WTC11 (cell line): ENCODE data around the gene LRTM1. TPM values are rescaled to one million over a fixed set of nuclear protein-coding genes. Genes with fewer than 3 reads are reported as not detected.

Experiments
- ATAC-seq: fragments of 200-7000 bp; cut with Tn5 transposase; 2 replicates; pipeline ENCODE4 v1.10.0; 2021; ENCODE audit warnings: mild to moderate bottlenecking, moderate library complexity
- Bru-seq: library from RNA; stranded (reverse); fragments of 400-500 nt; gene quantifications from one replicate; lab custom pipeline; 2021; lab: Mats Ljungman, UMichigan
- CTCF ChIA-PET: fragments of 300-600 bp; sonication (Branson Sonifier 250); formaldehyde crosslinking; loops from one replicate; lab custom pipeline; 2021; ENCODE audit warnings: antibody characterized with exemption; lab: Charles Lee
- POLR2A ChIA-PET: fragments of 350-600 bp; sonication (Branson Sonifier 250); formaldehyde crosslinking; loops from one replicate; lab custom pipeline; 2021; ENCODE audit warnings: antibody characterized with exemption; lab: Charles Lee
- DNase-seq: peaks from one replicate; pipeline ENCODE4 v3.0.0; 2021; ENCODE audit warnings: low spot score
- H3K27ac Mint-ChIP-seq: 2 replicates; pipeline ENCODE4 v1.8.0; 2021; ENCODE audit warnings: mixed read lengths
- H3K27me3 Mint-ChIP-seq: 2 replicates; pipeline ENCODE4 v1.8.0; 2021; ENCODE audit warnings: low read depth, mild to moderate bottlenecking, moderate library complexity, mixed read lengths
- H3K36me3 Mint-ChIP-seq: 2 replicates; pipeline ENCODE4 v1.8.0; 2021; ENCODE audit warnings: mixed read lengths
- H3K4me1 Mint-ChIP-seq: 2 replicates; pipeline ENCODE4 v1.8.0; 2022; ENCODE audit warnings: mixed read lengths
- H3K4me3 Mint-ChIP-seq: 2 replicates; pipeline ENCODE4 v1.8.0; 2021; ENCODE audit warnings: mild to moderate bottlenecking, moderate library complexity, mixed read lengths
- H3K9me3 Mint-ChIP-seq: 2 replicates; pipeline ENCODE4 v1.8.0; 2021; ENCODE audit warnings: mixed read lengths
- ATF1 ChIP-seq: sonication (generic); formaldehyde crosslinking; IDR thresholded peaks from 2 replicates; pipeline ENCODE4 v1.8.1; 2023; ENCODE audit warnings: mild to moderate bottlenecking, moderate library complexity, missing genetic modification reagents
- CBFB ChIP-seq: sonication (generic); formaldehyde crosslinking; IDR thresholded peaks from 2 replicates; pipeline ENCODE4 v1.8.1; 2022; ENCODE audit warnings: mild to moderate bottlenecking, low read depth, missing genetic modification reagents
- FOXK1 ChIP-seq: sonication (generic); formaldehyde crosslinking; IDR thresholded peaks from 2 replicates; pipeline ENCODE4 v1.8.0; 2022; ENCODE audit warnings: mild to moderate bottlenecking, moderate library complexity, missing genetic modification reagents
- FOXP4 ChIP-seq: sonication (generic); formaldehyde crosslinking; IDR thresholded peaks from 2 replicates; pipeline ENCODE4 v1.8.0; 2022; ENCODE audit warnings: mild to moderate bottlenecking, missing genetic modification reagents
- GABPB1 ChIP-seq: sonication (generic); formaldehyde crosslinking; IDR thresholded peaks from 2 replicates; pipeline ENCODE4 v1.8.1; 2023; ENCODE audit warnings: mild to moderate bottlenecking, missing genetic modification reagents
- JAZF1 ChIP-seq: fragments of 250-450 bp; sonication (Bioruptor Pico); IDR thresholded peaks from 2 replicates; pipeline ENCODE4 v1.9.0; 2021; ENCODE audit warnings: moderate library complexity, mild to moderate bottlenecking, inconsistent platforms
- MXD4 ChIP-seq: fragments of 250-450 bp; sonication (Bioruptor Pico); IDR thresholded peaks from 2 replicates; pipeline ENCODE4 v1.8.0; 2021; ENCODE audit warnings: mild to moderate bottlenecking, moderate library complexity, borderline replicate concordance
- PRRX2 ChIP-seq: fragments of 250-450 bp; sonication (Bioruptor Pico); IDR thresholded peaks from 2 replicates; pipeline ENCODE4 v1.8.0; 2021; ENCODE audit warnings: mild to moderate bottlenecking
- ZNF263 ChIP-seq: sonication (generic); formaldehyde crosslinking; IDR thresholded peaks from 2 replicates; pipeline ENCODE4 v1.8.1; 2022; ENCODE audit warnings: low read depth, mild to moderate bottlenecking, moderate library complexity, missing genetic modification reagents
- ZNF317 ChIP-seq: sonication (generic); formaldehyde crosslinking; IDR thresholded peaks from 2 replicates; pipeline ENCODE4 v1.8.1; 2023; ENCODE audit warnings: low read depth, mild to moderate bottlenecking, moderate library complexity, missing genetic modification reagents, borderline replicate concordance
- ZSCAN18 ChIP-seq: fragments of 250-450 bp; sonication (Bioruptor Pico); IDR thresholded peaks from 2 replicates; pipeline ENCODE4 v2.1.2; 2022; ENCODE audit warnings: mild to moderate bottlenecking, moderate library complexity
- long read RNA-seq, 3 experiments: library from RNA in 1 of 3; library from capped mRNA in 1 of 3; library from polyadenylated mRNA in 1 of 3; unstranded in 2 of 3; stranded (forward) in 1 of 3; transcript quantifications; one replicate each; pipeline ENCODE4 v2.0.0, GENCODE V29; 2021
- total RNA-seq: library from RNA; stranded (reverse); gene quantifications from 3 replicates; pipeline ENCODE4 v1.2.3, GENCODE V29; 2021
- TF ChIP-seq, protein P1 (sequence below): sonication (generic); formaldehyde crosslinking; IDR thresholded peaks from 2 replicates; pipeline ENCODE4 v1.8.1; 2023; ENCODE audit warnings: mild to moderate bottlenecking, missing genetic modification reagents, borderline replicate concordance
- TF ChIP-seq, protein P2 (sequence below): fragments of 250-450 bp; sonication (Bioruptor Pico); IDR thresholded peaks from 2 replicates; pipeline ENCODE4 v1.8.0; 2021; ENCODE audit warnings: mild to moderate bottlenecking
- TF ChIP-seq, protein P3 (sequence below): sonication (generic); formaldehyde crosslinking; IDR thresholded peaks from 2 replicates; pipeline ENCODE4 v1.8.0; 2022; ENCODE audit warnings: mild to moderate bottlenecking, missing genetic modification reagents
- TF ChIP-seq, protein P4 (sequence below): sonication (generic); formaldehyde crosslinking; IDR thresholded peaks from 2 replicates; pipeline ENCODE4 v1.8.1; 2023; ENCODE audit warnings: mild to moderate bottlenecking, missing genetic modification reagents
- TF ChIP-seq, protein P5 (sequence below): fragments of 250-450 bp; sonication (Bioruptor Pico); IDR thresholded peaks from 2 replicates; pipeline ENCODE4 v1.9.0; 2021; ENCODE audit warnings: mild to moderate bottlenecking

Gene LRTM1
- total RNA-seq (not detected in 3 replicates), Bru-seq, nascent RNA (percentile 1 among the genes with signal in this experiment)
- long read RNA-seq, experiment 1, partial matches to known transcripts: 0 of 3 reads
- long read RNA-seq, experiment 1, other reads (novel, unspliced or antisense): 3 of 3 reads
- long read RNA-seq, experiment 2: 0 reads
- long read RNA-seq, experiment 3: 0 reads

DNA sequence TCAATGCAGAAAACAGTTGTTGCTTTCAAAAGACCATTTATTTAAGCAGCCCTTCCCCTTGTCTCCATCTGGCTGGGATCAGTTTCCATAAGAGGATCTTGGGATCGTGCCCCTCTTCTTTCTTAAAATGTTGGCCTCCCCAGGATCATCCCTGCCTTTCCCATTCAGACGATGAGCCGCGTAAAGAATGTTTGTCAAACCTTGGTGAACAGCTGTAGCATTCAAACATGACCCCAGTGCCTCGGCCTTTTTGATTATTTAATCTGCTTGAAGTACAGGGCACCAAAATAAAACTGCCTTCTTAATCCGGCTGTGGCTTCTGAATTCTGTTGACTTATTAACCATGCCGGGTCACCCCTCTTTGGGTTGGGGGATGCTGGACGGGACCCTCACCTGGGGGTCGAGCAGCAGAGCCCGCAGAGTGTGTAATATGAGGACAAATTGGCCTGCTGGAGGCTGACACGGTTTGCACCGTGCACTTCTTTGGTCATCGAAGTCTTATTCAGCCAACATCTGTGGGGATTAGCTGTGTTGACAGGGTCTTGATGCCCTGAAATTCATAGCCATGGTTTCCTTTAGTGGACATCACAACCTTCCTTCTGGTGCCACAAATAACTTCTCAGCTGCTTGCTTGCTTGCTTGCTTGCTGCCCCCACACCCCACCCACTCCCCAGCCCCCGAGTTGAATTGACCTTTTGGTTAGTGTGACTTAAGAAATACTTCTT lies at the start of gene LRTM1:
LRTM1 (minus strand) TSS at position 14 of the 725 bp plus-strand sequence. CDS start 148 bp downstream, outside the sequence.
- DNase-seq (no peak), ATAC-seq (no peak)
- peaks cover 2% of the 10 kb centered on the region; the same call in 1 of the 2 replicates for H3K9me3 Mint-ChIP-seq
- H3K4me1 Mint-ChIP-seq: peaks cover 15% of the 10 kb centered on the region
- no peak within 1 kb of the TSS; the same call in 1 of the 2 replicates for H3K27ac Mint-ChIP-seq
- H3K4me3 Mint-ChIP-seq: no peak within 1 kb of the TSS
- CTCF ChIA-PET: no interaction called here
- H3K27me3 Mint-ChIP-seq: no peaks in the 10 kb centered on the region
- no peak for TF ChIP-seq MXD4 (CRISPR knock-in tag)
- no peak for TF ChIP-seq FOXP4 (CRISPR knock-in tag)
- TF ChIP-seq, protein P1, sequence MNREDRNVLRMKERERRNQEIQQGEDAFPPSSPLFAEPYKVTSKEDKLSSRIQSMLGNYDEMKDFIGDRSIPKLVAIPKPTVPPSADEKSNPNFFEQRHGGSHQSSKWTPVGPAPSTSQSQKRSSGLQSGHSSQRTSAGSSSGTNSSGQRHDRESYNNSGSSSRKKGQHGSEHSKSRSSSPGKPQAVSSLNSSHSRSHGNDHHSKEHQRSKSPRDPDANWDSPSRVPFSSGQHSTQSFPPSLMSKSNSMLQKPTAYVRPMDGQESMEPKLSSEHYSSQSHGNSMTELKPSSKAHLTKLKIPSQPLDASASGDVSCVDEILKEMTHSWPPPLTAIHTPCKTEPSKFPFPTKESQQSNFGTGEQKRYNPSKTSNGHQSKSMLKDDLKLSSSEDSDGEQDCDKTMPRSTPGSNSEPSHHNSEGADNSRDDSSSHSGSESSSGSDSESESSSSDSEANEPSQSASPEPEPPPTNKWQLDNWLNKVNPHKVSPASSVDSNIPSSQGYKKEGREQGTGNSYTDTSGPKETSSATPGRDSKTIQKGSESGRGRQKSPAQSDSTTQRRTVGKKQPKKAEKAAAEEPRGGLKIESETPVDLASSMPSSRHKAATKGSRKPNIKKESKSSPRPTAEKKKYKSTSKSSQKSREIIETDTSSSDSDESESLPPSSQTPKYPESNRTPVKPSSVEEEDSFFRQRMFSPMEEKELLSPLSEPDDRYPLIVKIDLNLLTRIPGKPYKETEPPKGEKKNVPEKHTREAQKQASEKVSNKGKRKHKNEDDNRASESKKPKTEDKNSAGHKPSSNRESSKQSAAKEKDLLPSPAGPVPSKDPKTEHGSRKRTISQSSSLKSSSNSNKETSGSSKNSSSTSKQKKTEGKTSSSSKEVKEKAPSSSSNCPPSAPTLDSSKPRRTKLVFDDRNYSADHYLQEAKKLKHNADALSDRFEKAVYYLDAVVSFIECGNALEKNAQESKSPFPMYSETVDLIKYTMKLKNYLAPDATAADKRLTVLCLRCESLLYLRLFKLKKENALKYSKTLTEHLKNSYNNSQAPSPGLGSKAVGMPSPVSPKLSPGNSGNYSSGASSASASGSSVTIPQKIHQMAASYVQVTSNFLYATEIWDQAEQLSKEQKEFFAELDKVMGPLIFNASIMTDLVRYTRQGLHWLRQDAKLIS (CRISPR knock-in tag): no peak
- TF ChIP-seq, protein P2, sequence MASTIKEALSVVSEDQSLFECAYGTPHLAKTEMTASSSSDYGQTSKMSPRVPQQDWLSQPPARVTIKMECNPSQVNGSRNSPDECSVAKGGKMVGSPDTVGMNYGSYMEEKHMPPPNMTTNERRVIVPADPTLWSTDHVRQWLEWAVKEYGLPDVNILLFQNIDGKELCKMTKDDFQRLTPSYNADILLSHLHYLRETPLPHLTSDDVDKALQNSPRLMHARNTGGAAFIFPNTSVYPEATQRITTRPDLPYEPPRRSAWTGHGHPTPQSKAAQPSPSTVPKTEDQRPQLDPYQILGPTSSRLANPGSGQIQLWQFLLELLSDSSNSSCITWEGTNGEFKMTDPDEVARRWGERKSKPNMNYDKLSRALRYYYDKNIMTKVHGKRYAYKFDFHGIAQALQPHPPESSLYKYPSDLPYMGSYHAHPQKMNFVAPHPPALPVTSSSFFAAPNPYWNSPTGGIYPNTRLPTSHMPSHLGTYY (CRISPR knock-in tag): no peak
- no peak for TF ChIP-seq FOXK1 (CRISPR knock-in tag)
- no peak for TF ChIP-seq GABPB1
- TF ChIP-seq, protein P3, sequence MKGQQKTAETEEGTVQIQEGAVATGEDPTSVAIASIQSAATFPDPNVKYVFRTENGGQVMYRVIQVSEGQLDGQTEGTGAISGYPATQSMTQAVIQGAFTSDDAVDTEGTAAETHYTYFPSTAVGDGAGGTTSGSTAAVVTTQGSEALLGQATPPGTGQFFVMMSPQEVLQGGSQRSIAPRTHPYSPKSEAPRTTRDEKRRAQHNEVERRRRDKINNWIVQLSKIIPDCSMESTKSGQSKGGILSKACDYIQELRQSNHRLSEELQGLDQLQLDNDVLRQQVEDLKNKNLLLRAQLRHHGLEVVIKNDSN: no peak
- TF ChIP-seq ATF1 (CRISPR knock-in tag): no peak
- TF ChIP-seq, protein P4, sequence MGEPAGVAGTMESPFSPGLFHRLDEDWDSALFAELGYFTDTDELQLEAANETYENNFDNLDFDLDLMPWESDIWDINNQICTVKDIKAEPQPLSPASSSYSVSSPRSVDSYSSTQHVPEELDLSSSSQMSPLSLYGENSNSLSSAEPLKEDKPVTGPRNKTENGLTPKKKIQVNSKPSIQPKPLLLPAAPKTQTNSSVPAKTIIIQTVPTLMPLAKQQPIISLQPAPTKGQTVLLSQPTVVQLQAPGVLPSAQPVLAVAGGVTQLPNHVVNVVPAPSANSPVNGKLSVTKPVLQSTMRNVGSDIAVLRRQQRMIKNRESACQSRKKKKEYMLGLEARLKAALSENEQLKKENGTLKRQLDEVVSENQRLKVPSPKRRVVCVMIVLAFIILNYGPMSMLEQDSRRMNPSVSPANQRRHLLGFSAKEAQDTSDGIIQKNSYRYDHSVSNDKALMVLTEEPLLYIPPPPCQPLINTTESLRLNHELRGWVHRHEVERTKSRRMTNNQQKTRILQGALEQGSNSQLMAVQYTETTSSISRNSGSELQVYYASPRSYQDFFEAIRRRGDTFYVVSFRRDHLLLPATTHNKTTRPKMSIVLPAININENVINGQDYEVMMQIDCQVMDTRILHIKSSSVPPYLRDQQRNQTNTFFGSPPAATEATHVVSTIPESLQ (CRISPR knock-in tag): no peak
- no peak for TF ChIP-seq ZNF263 (CRISPR knock-in tag)
- no peak for TF ChIP-seq PRRX2 (CRISPR knock-in tag)
- no peak for TF ChIP-seq JAZF1 (CRISPR knock-in tag)
- no peak for TF ChIP-seq ZNF317 (CRISPR knock-in tag)
- POLR2A ChIA-PET: no interaction called here
- H3K36me3 Mint-ChIP-seq: no peaks in the 10 kb centered on the region

DNA sequence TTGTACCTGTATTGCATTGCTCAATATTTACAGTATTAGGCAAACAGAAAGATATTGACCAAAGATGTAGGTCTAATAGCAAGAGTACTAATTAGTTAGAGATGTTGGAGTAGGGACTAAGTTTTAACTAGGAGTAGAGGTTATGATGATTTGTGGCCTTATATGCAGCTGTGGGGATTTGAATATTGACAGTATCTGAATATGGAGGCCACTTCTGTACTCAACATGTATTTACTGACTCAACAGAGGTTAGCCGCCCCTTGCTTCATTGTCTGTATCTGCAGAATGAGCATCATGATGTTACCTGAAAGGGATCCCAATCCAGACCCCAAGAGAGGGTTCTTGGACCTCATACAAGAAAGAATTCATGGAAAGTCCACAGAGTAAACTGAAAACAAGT lies 49.6 kb upstream of the LRTM1 start:
- H3K27me3 Mint-ChIP-seq: no peaks in the 10 kb centered on the region
- ATAC-seq (no peak), DNase-seq (no peak)
- no peaks in the 10 kb centered on the region for H3K4me1 Mint-ChIP-seq
- ChIA-PET POLR2A (no interaction called here), CTCF (no interaction called here)
- H3K27ac Mint-ChIP-seq: no peak overlapping the region
- peaks cover 23% of the 10 kb centered on the region for H3K9me3 Mint-ChIP-seq
- no peak overlapping the region for H3K4me3 Mint-ChIP-seq
- H3K36me3 Mint-ChIP-seq: peaks cover 13% of the 10 kb centered on the region
- TF ChIP-seq ZSCAN18 (CRISPR knock-in tag) (no peak), CBFB (CRISPR knock-in tag) (no peak)
- TF ChIP-seq, protein P5, sequence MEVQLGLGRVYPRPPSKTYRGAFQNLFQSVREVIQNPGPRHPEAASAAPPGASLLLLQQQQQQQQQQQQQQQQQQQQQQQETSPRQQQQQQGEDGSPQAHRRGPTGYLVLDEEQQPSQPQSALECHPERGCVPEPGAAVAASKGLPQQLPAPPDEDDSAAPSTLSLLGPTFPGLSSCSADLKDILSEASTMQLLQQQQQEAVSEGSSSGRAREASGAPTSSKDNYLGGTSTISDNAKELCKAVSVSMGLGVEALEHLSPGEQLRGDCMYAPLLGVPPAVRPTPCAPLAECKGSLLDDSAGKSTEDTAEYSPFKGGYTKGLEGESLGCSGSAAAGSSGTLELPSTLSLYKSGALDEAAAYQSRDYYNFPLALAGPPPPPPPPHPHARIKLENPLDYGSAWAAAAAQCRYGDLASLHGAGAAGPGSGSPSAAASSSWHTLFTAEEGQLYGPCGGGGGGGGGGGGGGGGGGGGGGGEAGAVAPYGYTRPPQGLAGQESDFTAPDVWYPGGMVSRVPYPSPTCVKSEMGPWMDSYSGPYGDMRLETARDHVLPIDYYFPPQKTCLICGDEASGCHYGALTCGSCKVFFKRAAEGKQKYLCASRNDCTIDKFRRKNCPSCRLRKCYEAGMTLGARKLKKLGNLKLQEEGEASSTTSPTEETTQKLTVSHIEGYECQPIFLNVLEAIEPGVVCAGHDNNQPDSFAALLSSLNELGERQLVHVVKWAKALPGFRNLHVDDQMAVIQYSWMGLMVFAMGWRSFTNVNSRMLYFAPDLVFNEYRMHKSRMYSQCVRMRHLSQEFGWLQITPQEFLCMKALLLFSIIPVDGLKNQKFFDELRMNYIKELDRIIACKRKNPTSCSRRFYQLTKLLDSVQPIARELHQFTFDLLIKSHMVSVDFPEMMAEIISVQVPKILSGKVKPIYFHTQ (CRISPR knock-in tag): no peak
- TF ChIP-seq, protein P2 (CRISPR knock-in tag): no peak
